ACC112 (cell line): ENCODE results near the gene EML4.
"Not testable (repeated sequence)": the region's sequence is repeated elsewhere in the genome, so short reads cannot be mapped to it uniquely, and the experiment has no call there.

ENCODE experiments used
- H2AFZ ChIP-seq: fragments of 200-600 bp; sonication (generic); one replicate; pipeline ENCODE4 v1.6.0; 2017; ENCODE audit warnings: antibody characterized with exemption, low read length; ENCODE audit not compliant: unreplicated experiment
- H3K27ac ChIP-seq: fragments of 200-600 bp; sonication (generic); 2 replicates; pipeline ENCODE4 v1.5.1; 2014; ENCODE audit warnings: low read depth, mild to moderate bottlenecking, antibody characterized with exemption, low read length, moderate library complexity
- H3K27me3 ChIP-seq: fragments of 200-600 bp; sonication (generic); 2 replicates; pipeline ENCODE4 v1.6.1; 2014; ENCODE audit warnings: mild to moderate bottlenecking, antibody characterized with exemption, low read length, moderate library complexity, mixed read lengths; ENCODE audit not compliant: insufficient read depth
- H3K36me3 ChIP-seq: fragments of 200-600 bp; sonication (generic); 2 replicates; pipeline ENCODE4 v1.6.1; 2016; ENCODE audit warnings: mild to moderate bottlenecking, antibody characterized with exemption, low read length, moderate library complexity, mixed read lengths; ENCODE audit not compliant: insufficient read depth
- H3K4me1 ChIP-seq: fragments of 200-600 bp; sonication (generic); one replicate; pipeline ENCODE4 v1.6.1; 2016; ENCODE audit warnings: low read length, mixed read lengths; ENCODE audit not compliant: insufficient read depth, unreplicated experiment, control insufficient read depth
- H3K4me3 ChIP-seq: fragments of 200-600 bp; sonication (generic); 2 replicates; pipeline ENCODE4 v1.5.1; 2014; ENCODE audit warnings: mild to moderate bottlenecking, low read depth, low read length
- H3K79me2 ChIP-seq: fragments of 200-600 bp; sonication (generic); one replicate; pipeline ENCODE4 v1.6.0; 2016; ENCODE audit warnings: low read length; ENCODE audit not compliant: control insufficient read depth, unreplicated experiment, insufficient read depth

EML4 gene

GRCh38 chr2:42333579-42333978, 164.4 kb downstream of the EML4 start:
- H3K4me1 ChIP-seq, result peaks cover 10% of the 10 kb centered on the region
- H3K4me3 ChIP-seq, result no peak overlapping the region
- no peak overlapping the region for H2AFZ ChIP-seq
- no peaks in the 10 kb centered on the region for H3K79me2 ChIP-seq
- H3K36me3 ChIP-seq, result peaks cover 33% of the 10 kb centered on the region
- no peak overlapping the region for H3K27ac ChIP-seq
- no peaks in the 10 kb centered on the region for H3K27me3 ChIP-seq

- H3K27ac ChIP-seq, result no peak overlapping the region
- H3K27me3 ChIP-seq, result no peaks in the 10 kb centered on the region
- peaks cover 33% of the 10 kb centered on the region for H3K36me3 ChIP-seq
- peaks cover 10% of the 10 kb centered on the region for H3K4me1 ChIP-seq
- H3K79me2 ChIP-seq, result no peaks in the 10 kb centered on the region
- no peak overlapping the region for H3K4me3 ChIP-seq
- no peak overlapping the region for H2AFZ ChIP-seq
Measured at GRCh38 chr2:42334220-42334619, 165.1 kb downstream of the EML4 start.

GRCh38 chr2:42334865-42335264, 165.7 kb downstream of the EML4 start:
- H3K36me3 ChIP-seq, result peaks cover 30% of the 10 kb centered on the region
- peaks cover 10% of the 10 kb centered on the region for H3K4me1 ChIP-seq
- not testable (repeated sequence) for H3K27ac ChIP-seq, H2AFZ ChIP-seq, H3K4me3 ChIP-seq, H3K79me2 ChIP-seq, H3K27me3 ChIP-seq

GRCh38 chr2:42335514-42336104, 166.5 kb downstream of the EML4 start:
- H3K27ac ChIP-seq, result no peak overlapping the region
- no peak overlapping the region for H3K4me3 ChIP-seq
- peaks cover 10% of the 10 kb centered on the region for H3K4me1 ChIP-seq
- no peak overlapping the region for H2AFZ ChIP-seq
- H3K36me3 ChIP-seq, result peaks cover 25% of the 10 kb centered on the region
- H3K79me2 ChIP-seq, result peaks cover 5% of the 10 kb centered on the region
- no peaks in the 10 kb centered on the region for H3K27me3 ChIP-seq

- Histone ChIP-seq H3K4me1 (peaks cover 13% of the 10 kb centered on the region), H3K79me2 (peaks cover 13% of the 10 kb centered on the region), H3K36me3 (peaks cover 25% of the 10 kb centered on the region), H3K27me3 (no peaks in the 10 kb centered on the region), H3K27ac (no peak overlapping the region), H2AFZ (no peak overlapping the region), H3K4me3 (no peak overlapping the region)
Measured at GRCh38 chr2:42336361-42336965, 167.3 kb downstream of the EML4 start.

- H3K27ac ChIP-seq, result no peak overlapping the region
- H3K4me1 ChIP-seq, result peaks cover 15% of the 10 kb centered on the region
- H3K36me3 ChIP-seq, result peaks cover 17% of the 10 kb centered on the region
- H2AFZ ChIP-seq, result no peak overlapping the region
- no peaks in the 10 kb centered on the region for H3K27me3 ChIP-seq
- no peak overlapping the region for H3K4me3 ChIP-seq
- H3K79me2 ChIP-seq, result peaks cover 18% of the 10 kb centered on the region
Measured at GRCh38 chr2:42337356-42337820, 168.2 kb downstream of the EML4 start.

GRCh38 chr2:42337846-42338566, 168.9 kb downstream of the EML4 start:
- H3K36me3 ChIP-seq, result peaks cover 15% of the 10 kb centered on the region; the same call in 1 of the 2 replicates
- peaks cover 21% of the 10 kb centered on the region for H3K4me1 ChIP-seq
- no peaks in the 10 kb centered on the region for H3K27me3 ChIP-seq
- H3K27ac ChIP-seq, result no peak overlapping the region
- no peak overlapping the region for H3K4me3 ChIP-seq
- no peak overlapping the region for H2AFZ ChIP-seq
- peaks cover 19% of the 10 kb centered on the region for H3K79me2 ChIP-seq

- peaks cover 17% of the 10 kb centered on the region for H3K36me3 ChIP-seq
- H3K27ac ChIP-seq, result no peak overlapping the region
- peaks cover 24% of the 10 kb centered on the region for H3K4me1 ChIP-seq
- H3K4me3 ChIP-seq, result no peak overlapping the region
- H3K79me2 ChIP-seq, result peaks cover 25% of the 10 kb centered on the region
- H2AFZ ChIP-seq, result no peak overlapping the region
- H3K27me3 ChIP-seq, result no peaks in the 10 kb centered on the region
Measured at GRCh38 chr2:42338567-42339190, 169.5 kb downstream of the EML4 start.

- Histone ChIP-seq H3K27me3 (no peaks in the 10 kb centered on the region), H3K27ac (no peak overlapping the region), H2AFZ (no peak overlapping the region), H3K79me2 (peaks cover 26% of the 10 kb centered on the region), H3K4me3 (no peak overlapping the region), H3K36me3 (peaks cover 17% of the 10 kb centered on the region), H3K4me1 (peaks cover 24% of the 10 kb centered on the region)
Measured at GRCh38 chr2:42339191-42339912, 170.2 kb downstream of the EML4 start.
